ENCODE data around the gene NAT8L.

Gene NAT8L

GRCh38 chr4:2045518-2045951 lies 13.6 kb upstream of the NAT8L start:
- no peak for DNase-seq (ENCODE audit: low read depth in 2 of 2)

GRCh38 chr4:2046031-2046961 lies 12.8 kb upstream of the NAT8L start:
- DNase-seq (ENCODE audit: low read depth in 2 of 2), result no peak

- DNase-seq (ENCODE audit: low read depth in 2 of 2), result no peak
These were observed 12.0 kb upstream of the NAT8L start for GRCh38 chr4:2047031-2047660.

GRCh38 chr4:2047781-2048581 lies 11.1 kb upstream of the NAT8L start:
- no peak for DNase-seq (ENCODE audit: low read depth in 2 of 2)

GRCh38 chr4:2048831-2049230 lies 10.3 kb upstream of the NAT8L start:
- no peak for DNase-seq (ENCODE audit: low read depth in 2 of 2)

GRCh38 chr4:2049381-2049780 lies 9.7 kb upstream of the NAT8L start:
- no peak for DNase-seq (ENCODE audit: low read depth in 2 of 2)

- no peak for DNase-seq (ENCODE audit: low read depth in 2 of 2)
These were observed 9.3 kb upstream of the NAT8L start for GRCh38 chr4:2049811-2050210.

GRCh38 chr4:2051086-2051485 lies 8.0 kb upstream of the NAT8L start:
- DNase-seq (ENCODE audit: low read depth in 2 of 2), result no peak

GRCh38 chr4:2054217-2054616 lies 4.9 kb upstream of the NAT8L start:
- no peak for DNase-seq (ENCODE audit: low read depth in 2 of 2)

- no peak for DNase-seq (ENCODE audit: low read depth in 2 of 2)
These were observed 1.6 kb upstream of the NAT8L start for GRCh38 chr4:2057382-2058065.

GRCh38 chr4:2058264-2059045 lies 672 bp upstream of the NAT8L start:
- no peak for DNase-seq (ENCODE audit: low read depth in 2 of 2)

- no peak for DNase-seq (ENCODE audit: low read depth in 2 of 2)
These were observed 837 bp downstream of the NAT8L start for GRCh38 chr4:2059726-2060602.

- DNase-seq (ENCODE audit: low read depth in 2 of 2), result no peak
These were observed 1.6 kb downstream of the NAT8L start for GRCh38 chr4:2060611-2061185.

GRCh38 chr4:2061186-2062131 lies 2.3 kb downstream of the NAT8L start:
- no peak for DNase-seq (ENCODE audit: low read depth in 2 of 2)

GRCh38 chr4:2062168-2062807 lies 3.2 kb downstream of the NAT8L start:
- DNase-seq (ENCODE audit: low read depth in 2 of 2), result no peak

GRCh38 chr4:2062808-2063524 lies 3.8 kb downstream of the NAT8L start:
- DNase-seq (ENCODE audit: low read depth in 2 of 2), result no peak

- DNase-seq (ENCODE audit: low read depth in 2 of 2), result no peak
These were observed 4.6 kb downstream of the NAT8L start for GRCh38 chr4:2063557-2064275.
